GM12878 (cell line): Measurements from ENCODE around the gene SLC6A11. TPM values are rescaled to one million over a fixed set of nuclear protein-coding genes. Genes with fewer than 3 reads are reported as not detected.

Experiments
- ATAC-seq: fragments of 200-7000 bp; cut with Tn5 transposase; 3 replicates; pipeline ENCODE4 v1.9.1; 2020; ENCODE audit warnings: mild to moderate bottlenecking, moderate library complexity
- BruUV-seq: library from RNA; stranded (reverse); fragments of 400-500 nt; replicated peaks from 2 replicates; lab custom pipeline; 2021; lab: Mats Ljungman, UMichigan
- CTCF ChIA-PET: fragments of 300-600 bp; sonication (Branson Sonifier 250); formaldehyde crosslinking; extraction: SDS; loops from one replicate; lab custom pipeline; 2021; ENCODE audit warnings: inconsistent platforms; lab: Yijun Ruan, JAX
- POLR2A ChIA-PET: fragments of 350-600 bp; formaldehyde crosslinking; extraction: SDS; loops from one replicate; lab custom pipeline; 2021; ENCODE audit warnings: inconsistent platforms; lab: Charles Lee
- RAD21 ChIA-PET: fragments of 300-600 bp; sonication (Branson Sonifier 250); formaldehyde crosslinking; loops from one replicate; lab custom pipeline; 2023; ENCODE audit warnings: antibody characterized with exemption; ENCODE audit not compliant: unreplicated experiment; lab: Charles Lee
- SMC1A ChIA-PET: fragments of 300-600 bp; sonication (Branson Sonifier 250); formaldehyde crosslinking; loops from one replicate; lab custom pipeline; 2023; ENCODE audit not compliant: unreplicated experiment, uncharacterized antibody; lab: Charles Lee
- DNase-seq: peaks from one replicate; pipeline ENCODE4 v3.0.0-alpha.2; 2011; ENCODE audit warnings: low read depth, low spot score
- FAIRE-seq: peaks from 3 replicates; lab custom pipeline; 2011; peaks lifted over from hg19 to GRCh38; lab: Jason Lieb, UNC
- H2AFZ ChIP-seq: 2 replicates; pipeline ENCODE4 v1.6.0; 2011; ENCODE audit warnings: low read depth, low read length, control low read depth; ENCODE audit not compliant: control insufficient read depth
- H3K27ac ChIP-seq: 2 replicates; pipeline ENCODE4 v1.5.1; 2011; ENCODE audit warnings: control low read depth; ENCODE audit not compliant: control insufficient read depth, insufficient read depth
- H3K27me3 ChIP-seq, 2 experiments: replicated peaks in 1 of 2; 2 replicates each; pipeline versions ENCODE4 v1.6.0 to v1.6.1; 2011; ENCODE audit warnings: low read length in 1 of 2; ENCODE audit not compliant: control insufficient read depth in 2 of 2, insufficient read depth in 2 of 2
- H3K36me3 ChIP-seq, 2 experiments: 2 replicates each; pipeline ENCODE4 v1.5.1; 2011; ENCODE audit warnings: low read length in 1 of 2; ENCODE audit not compliant: control insufficient read depth in 2 of 2, insufficient read depth in 2 of 2
- H3K4me1 ChIP-seq: 2 replicates; pipeline ENCODE4 v1.6.1; 2011; ENCODE audit warnings: mild to moderate bottlenecking, low read length, moderate library complexity, mixed read lengths; ENCODE audit not compliant: control insufficient read depth, insufficient read depth
- H3K4me2 ChIP-seq: 2 replicates; pipeline ENCODE4 v1.6.0; 2011; ENCODE audit warnings: control low read depth; ENCODE audit not compliant: control insufficient read depth, insufficient read depth
- H3K4me3 ChIP-seq: fragments of 200-600 bp; sonication (generic); 2 replicates; pipeline ENCODE4 v1.5.1; 2016
- H3K79me2 ChIP-seq: 2 replicates; pipeline ENCODE4 v1.6.0; 2011; ENCODE audit warnings: low read length; ENCODE audit not compliant: control insufficient read depth, insufficient read depth
- H3K9ac ChIP-seq: 2 replicates; pipeline ENCODE4 v1.8.0; 2011; ENCODE audit warnings: low read length, control low read depth, mixed read lengths; ENCODE audit not compliant: control insufficient read depth, insufficient read depth
- H3K9me3 ChIP-seq: replicated peaks from 3 replicates; pipeline ENCODE4 v1.5.1; 2011; ENCODE audit warnings: mild to moderate bottlenecking, low read length; ENCODE audit not compliant: control insufficient read depth, insufficient read depth
- H4K20me1 ChIP-seq: 2 replicates; pipeline ENCODE4 v1.6.0; 2011; ENCODE audit not compliant: control insufficient read depth, insufficient read depth
- BCL11A ChIP-seq: IDR thresholded peaks from 2 replicates; pipeline ENCODE4 v1.6.1; 2011; ENCODE audit warnings: low read depth, low read length
- CHD2 ChIP-seq: IDR thresholded peaks from 2 replicates; pipeline ENCODE4 v1.6.1; 2011; ENCODE audit warnings: low read depth, low read length, improper control_type of control experiment, borderline replicate concordance
- EZH2 ChIP-seq: IDR thresholded peaks from 2 replicates; pipeline ENCODE4 v1.6.1; 2012; ENCODE audit warnings: low read depth, mild to moderate bottlenecking, control low read depth, inconsistent platforms, low read length, borderline replicate concordance; ENCODE audit not compliant: control insufficient read depth
- GATAD2B ChIP-seq: fragments of 450-650 bp; conservative IDR thresholded peaks from 2 replicates; pipeline ENCODE4 v1.6.1; 2017; ENCODE audit warnings: low read depth, mild to moderate bottlenecking, moderate library complexity
- NR2C1 ChIP-seq: fragments of 450-650 bp; IDR thresholded peaks from 2 replicates; pipeline ENCODE4 v1.6.1; 2017; ENCODE audit warnings: antibody characterized with exemption, mild to moderate bottlenecking, moderate library complexity
- WGBS: methylation state at CpG from one replicate; pipeline ENCODE4 v1.1.6; 2016; ENCODE audit warnings: low lambda C conversion rate; ENCODE audit not compliant: insufficient replicate concordance, insufficient coverage; ENCODE audit errors: missing lambda C conversion rate; 5-methylcytosine and 5-hydroxymethylcytosine counted together
- in situ Hi-C: fragments of 300-500 bp; cut with MboI; formaldehyde crosslinking; loops from 9 replicates; pipeline ENCODE4 v1.14.3; 2018; ENCODE audit warnings: mixed read lengths
- intact Hi-C: fragments of 100-400 bp; cut with micrococcal nuclease; formaldehyde crosslinking; loops from one replicate; pipeline ENCODE4 v1.14.2; 2022; ENCODE audit not compliant: unreplicated experiment
- polyA plus RNA-seq, 11 experiments: library from polyadenylated mRNA; depleted of rRNA in 4 of 11; unstranded in 6 of 11; stranded (reverse) in 5 of 11; fragments of >200 nt; fragmentation: Nextera tagmentation in 4 of 11; fragmentation: Illumina TruSeq in 1 of 11; extraction: Ambion mirVana in 4 of 11; extraction: Trizol in 1 of 11; gene quantifications; 1 replicate in 1 of 11; 2 replicates in 10 of 11; pipeline versions ENCODE4 v1.2.1 to v1.2.3, GENCODE V29; 2011 to 2016; ENCODE audit warnings: inconsistent platforms in 2 of 11, missing spikeins in 2 of 11, low read depth in 1 of 11
- total RNA-seq, 4 experiments: library from RNA; depleted of rRNA in 3 of 4; stranded (reverse); fragments of >200 nt in 3 of 4; fragmentation: Illumina TruSeq in 1 of 4; extraction: Trizol in 1 of 4; gene quantifications; 2 replicates each; pipeline versions ENCODE4 v1.2.1 to v1.2.3, GENCODE V29; 2013 to 2021

Gene SLC6A11
- total and polyA plus RNA-seq, 10 of the 15 experiments (the other 5 are each of a cell fraction or from before 2014, with no cell fraction given): not detected

GRCh38 chr3:10984371-10984896 is 168.4 kb downstream of the SLC6A11 start:
- no peaks in the 10 kb centered on the region for H3K4me1 ChIP-seq
- CTCF ChIA-PET: no interaction called here
- no peaks in the 10 kb centered on the region for H3K36me3 ChIP-seq
- in situ Hi-C loops (no loop called here), intact Hi-C loops (no loop called here)
- no peak overlapping the region for H3K4me3 ChIP-seq
- ATAC-seq: no peak
- POLR2A ChIA-PET: no interaction called here
- no peak for FAIRE-seq
- no peaks in the 10 kb centered on the region; a peak in 1 of 4 replicates for H3K27me3 ChIP-seq
- no peaks in the 10 kb centered on the region for H4K20me1 ChIP-seq
- SMC1A ChIA-PET: no interaction called here
- no peak for TF ChIP-seq EZH2
- TF ChIP-seq, all 136 proteins: peak for 0
- DNase-seq: no peak
- H3K9ac ChIP-seq: no peak overlapping the region
- no peaks in the 10 kb centered on the region for H3K9me3 ChIP-seq
- H3K27ac ChIP-seq: no peak overlapping the region
- no peak overlapping the region for H2AFZ ChIP-seq
- no peak overlapping the region for H3K4me2 ChIP-seq
- 0% methylated on average over 1 of the region's 1 CpG for WGBS
- BruUV-seq: no TSS peak
- no peaks in the 10 kb centered on the region for H3K79me2 ChIP-seq
- RAD21 ChIA-PET: no interaction called here

DNA sequence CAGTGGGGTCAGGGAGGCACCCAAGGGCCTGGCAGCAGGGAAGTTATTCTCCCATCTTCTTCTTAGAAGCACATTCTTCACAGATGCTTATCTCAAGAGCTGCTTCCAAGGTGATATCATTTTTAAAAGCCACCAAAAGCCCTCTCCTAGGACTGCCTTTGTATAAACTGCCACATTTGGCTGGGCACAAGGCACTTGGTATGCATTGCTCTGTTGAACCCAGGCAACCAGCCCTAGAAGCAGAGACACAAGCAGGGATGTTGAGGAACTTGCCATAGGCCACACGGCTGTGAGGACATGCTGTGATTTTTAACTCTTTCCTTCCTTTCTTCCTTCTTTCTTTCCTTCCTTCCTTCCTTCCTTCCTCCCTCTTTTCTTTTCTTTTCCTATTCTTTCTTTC is 169.2 kb downstream of the SLC6A11 start:
- SMC1A ChIA-PET: no interaction called here
- POLR2A ChIA-PET: no interaction called here
- H3K36me3 ChIP-seq: no peaks in the 10 kb centered on the region
- H3K27ac ChIP-seq: no peak overlapping the region
- no peak for TF ChIP-seq CHD2
- no peak for TF ChIP-seq GATAD2B
- TF ChIP-seq NR2C1: no peak
- TF ChIP-seq BCL11A: no peak
- CTCF ChIA-PET: no interaction called here
- H3K79me2 ChIP-seq: no peaks in the 10 kb centered on the region
- H3K9ac ChIP-seq: no peak overlapping the region
- H3K27me3 ChIP-seq: no peaks in the 10 kb centered on the region; a peak in 1 of 4 replicates
- FAIRE-seq (no peak), ATAC-seq (no peak), DNase-seq (no peak)
- H2AFZ ChIP-seq: no peak overlapping the region
- intact Hi-C loops: no loop called here
- RAD21 ChIA-PET: no interaction called here
- in situ Hi-C loops: no loop called here
- no peaks in the 10 kb centered on the region for H3K4me1 ChIP-seq
- no peak overlapping the region for H3K4me3 ChIP-seq
- no peaks in the 10 kb centered on the region for H3K9me3 ChIP-seq
- 6% methylated on average over 1 of the region's 1 CpG for WGBS
- no peak overlapping the region for H3K4me2 ChIP-seq
- H4K20me1 ChIP-seq: no peaks in the 10 kb centered on the region
- no TSS peak for BruUV-seq
